ENCODE measurements around the gene TIFAB.

Gene TIFAB

GRCh38 chr5:135451581-135452320 is 400 bp downstream of the TIFAB start:
- no peaks in the 10 kb centered on the region for H3K9me2 ChIP-seq (replicated peaks; ENCODE audit: control insufficient read depth, low read length)
- H3K27me3 ChIP-seq (ENCODE audit: control insufficient read depth, low read length) = peaks cover 37% of the 10 kb centered on the region; the same call in 1 of the 2 replicates
- no peaks in the 10 kb centered on the region for H4K20me1 ChIP-seq (ENCODE audit: control insufficient read depth, insufficient read depth, low read depth, low read length)
- no peak for TF ChIP-seq EZH2phosphoT487 (IDR thresholded peaks at IDR 0.05; ENCODE audit: borderline replicate concordance, low read length)
- no peak for TF ChIP-seq CTCF (IDR thresholded peaks at IDR 0.05; ENCODE audit: low read depth, low read length, poor library complexity, severe bottlenecking)
- no peaks in the 10 kb centered on the region for H3K36me3 ChIP-seq (ENCODE audit: control insufficient read depth, low read length)
- no peaks in the 10 kb centered on the region for H3F3A ChIP-seq (ENCODE audit: control insufficient read depth, insufficient read depth)
- H3K4me3 ChIP-seq (ENCODE audit: low read length) = no peak overlapping the region
- no peak overlapping the region for H3K27ac ChIP-seq (ENCODE audit: low read depth, low read length)
- H3K4me2 ChIP-seq (ENCODE audit: low read length) = no peak overlapping the region
- no peaks in the 10 kb centered on the region for H3K79me2 ChIP-seq (ENCODE audit: control insufficient read depth, low read length)
- no peaks in the 10 kb centered on the region for H3K4me1 ChIP-seq (ENCODE audit: control insufficient read depth, low read length)
- no peaks in the 10 kb centered on the region for H3K9me3 ChIP-seq (ENCODE audit: control insufficient read depth, insufficient read depth, low read length)

GRCh38 chr5:135450952-135451351 is 1.2 kb downstream of the TIFAB start:
- H3K4me3 ChIP-seq (ENCODE audit: low read length) = no peak overlapping the region
- TF ChIP-seq CTCF (IDR thresholded peaks at IDR 0.05; ENCODE audit: low read depth, low read length, poor library complexity, severe bottlenecking) = no peak
- TF ChIP-seq EZH2phosphoT487 (IDR thresholded peaks at IDR 0.05; ENCODE audit: borderline replicate concordance, low read length) = no peak
- no peak overlapping the region for H3K4me2 ChIP-seq (ENCODE audit: low read length)
- H3K79me2 ChIP-seq (ENCODE audit: control insufficient read depth, low read length) = no peaks in the 10 kb centered on the region
- peaks cover 32% of the 10 kb centered on the region; the same call in 1 of the 2 replicates for H3K27me3 ChIP-seq (ENCODE audit: control insufficient read depth, low read length)
- no peaks in the 10 kb centered on the region for H3F3A ChIP-seq (ENCODE audit: control insufficient read depth, insufficient read depth)
- H3K27ac ChIP-seq (ENCODE audit: low read depth, low read length) = no peak overlapping the region
- H4K20me1 ChIP-seq (ENCODE audit: control insufficient read depth, insufficient read depth, low read depth, low read length) = no peaks in the 10 kb centered on the region
- H3K9me3 ChIP-seq (ENCODE audit: control insufficient read depth, insufficient read depth, low read length) = no peaks in the 10 kb centered on the region
- no peaks in the 10 kb centered on the region for H3K4me1 ChIP-seq (ENCODE audit: control insufficient read depth, low read length)
- H3K9me2 ChIP-seq (replicated peaks; ENCODE audit: control insufficient read depth, low read length) = no peaks in the 10 kb centered on the region
- H3K36me3 ChIP-seq (ENCODE audit: control insufficient read depth, low read length) = no peaks in the 10 kb centered on the region

GRCh38 chr5:135450336-135450735 is 1.8 kb downstream of the TIFAB start:
- no peak for TF ChIP-seq CTCF (IDR thresholded peaks at IDR 0.05; ENCODE audit: low read depth, low read length, poor library complexity, severe bottlenecking)
- TF ChIP-seq EZH2phosphoT487 (IDR thresholded peaks at IDR 0.05; ENCODE audit: borderline replicate concordance, low read length) = no peak
- H3K36me3 ChIP-seq (ENCODE audit: control insufficient read depth, low read length) = no peaks in the 10 kb centered on the region
- no peaks in the 10 kb centered on the region for H3K4me1 ChIP-seq (ENCODE audit: control insufficient read depth, low read length)
- no peak overlapping the region for H3K4me2 ChIP-seq (ENCODE audit: low read length)
- no peaks in the 10 kb centered on the region for H4K20me1 ChIP-seq (ENCODE audit: control insufficient read depth, insufficient read depth, low read depth, low read length)
- H3K9me2 ChIP-seq (replicated peaks; ENCODE audit: control insufficient read depth, low read length) = no peaks in the 10 kb centered on the region
- no peaks in the 10 kb centered on the region for H3K79me2 ChIP-seq (ENCODE audit: control insufficient read depth, low read length)
- H3K27me3 ChIP-seq (ENCODE audit: control insufficient read depth, low read length) = peaks cover 28% of the 10 kb centered on the region; the same call in 1 of the 2 replicates
- H3K27ac ChIP-seq (ENCODE audit: low read depth, low read length) = no peak overlapping the region
- no peaks in the 10 kb centered on the region for H3F3A ChIP-seq (ENCODE audit: control insufficient read depth, insufficient read depth)
- no peak overlapping the region for H3K4me3 ChIP-seq (ENCODE audit: low read length)
- no peaks in the 10 kb centered on the region for H3K9me3 ChIP-seq (ENCODE audit: control insufficient read depth, insufficient read depth, low read length)
